Mucosa of gallbladder (tissue), 1 donor: ENCODE data around the gene BCL6. TPM values are rescaled to one million over a fixed set of nuclear protein-coding genes. Genes with fewer than 3 reads are reported as not detected.

Experiments
- DNase-seq: peaks from one replicate; pipeline ENCODE4 v3.0.0-alpha.2; 2020; ENCODE audit warnings: low spot score
- total RNA-seq: library from RNA; stranded (reverse); gene quantifications from one replicate; pipeline ENCODE4 v1.2.1, GENCODE V29; 2021
- donor health status: DM: no; HTN: no; CAD: no.

The BCL6 gene
- total RNA-seq, 1 donor from 2014 or later: 79.4 TPM

- DNase-seq: no peak
Measured at GRCh38 chr3:187673012-187673411, 72.3 kb downstream of the BCL6 start.

Other genes starting within 250 kb of the BCL6 start
- gene SST, start 75.1 kb downstream of the BCL6 start, total RNA-seq: 3.0 TPM
- not detected for gene RTP2, start 42.9 kb downstream of the BCL6 start, total RNA-seq